Neuronal stem cell (in vitro differentiated cells): Measurements from ENCODE around the gene CACNA1I.

Experiments
- DNase-seq: peaks from one replicate; pipeline ENCODE4 v3.0.0-alpha.2; 2013; ENCODE audit warnings: low spot score
- H2AFZ ChIP-seq: one replicate; pipeline ENCODE4 v1.6.1; 2013; ENCODE audit warnings: mild to moderate bottlenecking, low read length, inconsistent platforms
- H2AK5ac ChIP-seq: 2 replicates; pipeline ENCODE4 v1.6.1; 2013; ENCODE audit warnings: low read depth, mild to moderate bottlenecking, inconsistent platforms, low read length, moderate library complexity, mixed read lengths
- H2BK120ac ChIP-seq: 2 replicates; pipeline ENCODE4 v1.6.1; 2013; ENCODE audit warnings: low read depth, mild to moderate bottlenecking, inconsistent platforms, low read length, moderate library complexity, mixed read lengths
- H2BK12ac ChIP-seq: one replicate; pipeline ENCODE4 v1.6.1; 2013; ENCODE audit warnings: low read length, inconsistent platforms
- H2BK15ac ChIP-seq: 2 replicates; pipeline ENCODE4 v1.6.1; 2013; ENCODE audit warnings: mild to moderate bottlenecking, low read length, inconsistent platforms, mixed read lengths
- H2BK5ac ChIP-seq: one replicate; pipeline ENCODE4 v1.6.1; 2013; ENCODE audit warnings: inconsistent platforms, mild to moderate bottlenecking, low read length, moderate library complexity
- H3K14ac ChIP-seq: one replicate; pipeline ENCODE4 v1.6.1; 2013; ENCODE audit warnings: low read length, inconsistent platforms
- H3K18ac ChIP-seq: 2 replicates; pipeline ENCODE4 v1.6.1; 2013; ENCODE audit warnings: low read length, inconsistent platforms
- H3K23ac ChIP-seq: 2 replicates; pipeline ENCODE4 v1.6.1; 2013; ENCODE audit warnings: low read depth, mild to moderate bottlenecking, mixed read lengths, low read length, inconsistent platforms; ENCODE audit not compliant: poor library complexity
- H3K27ac ChIP-seq: replicated peaks from 3 replicates; pipeline ENCODE4 v1.5.1; 2013; ENCODE audit warnings: low read length, inconsistent platforms
- H3K27me3 ChIP-seq, 3 experiments: 2 replicates each; pipeline ENCODE4 v1.6.1; 2013; ENCODE audit warnings: low read length in 3 of 3, mild to moderate bottlenecking in 2 of 3, inconsistent platforms in 1 of 3, low read depth in 1 of 3, mixed read lengths in 1 of 3, moderate library complexity in 1 of 3; ENCODE audit not compliant: control insufficient read depth in 3 of 3, insufficient read depth in 3 of 3
- H3K36me3 ChIP-seq, 2 donors: replicated peaks in 1 of 2; 2 replicates each; pipeline ENCODE4 v1.6.1; 2013; ENCODE audit warnings: low read length in 2 of 2; ENCODE audit not compliant: control insufficient read depth in 2 of 2, insufficient read depth in 2 of 2
- H3K4ac ChIP-seq: 2 replicates; pipeline ENCODE4 v1.6.1; 2013; ENCODE audit warnings: inconsistent platforms, mild to moderate bottlenecking, low read length, moderate library complexity
- H3K4me1 ChIP-seq, 2 donors: 1 replicate in 1 of 2; 2 replicates in 1 of 2; pipeline ENCODE4 v1.6.1; 2013; ENCODE audit warnings: low read length in 2 of 2, low read depth in 1 of 2; ENCODE audit not compliant: control insufficient read depth in 2 of 2, insufficient read depth in 1 of 2
- H3K4me2 ChIP-seq: one replicate; pipeline ENCODE4 v1.6.1; 2013; ENCODE audit warnings: mild to moderate bottlenecking, low read length, inconsistent platforms; ENCODE audit not compliant: insufficient read depth, poor library complexity, severe bottlenecking
- H3K4me3 ChIP-seq, 2 donors: 2 replicates each; pipeline ENCODE4 v1.5.1; 2013; ENCODE audit warnings: low read length in 2 of 2, mild to moderate bottlenecking in 2 of 2, inconsistent platforms in 1 of 2, moderate library complexity in 1 of 2
- H3K79me1 ChIP-seq: one replicate; pipeline ENCODE4 v1.6.1; 2013; ENCODE audit warnings: low read depth, mild to moderate bottlenecking, inconsistent platforms, low read length, moderate library complexity
- H3K9ac ChIP-seq: one replicate; pipeline ENCODE4 v1.6.1; 2013; ENCODE audit warnings: mild to moderate bottlenecking, low read depth, low read length, inconsistent platforms; ENCODE audit not compliant: poor library complexity
- H3K9me3 ChIP-seq, 2 donors: replicated peaks in 1 of 2; 2 replicates each; pipeline versions ENCODE3 to v1.6.1; 2013; ENCODE audit warnings: low read length in 2 of 2, mild to moderate bottlenecking in 2 of 2, inconsistent platforms in 1 of 2, low read depth in 1 of 2, mixed read lengths in 1 of 2, moderate library complexity in 1 of 2; ENCODE audit not compliant: control insufficient read depth in 2 of 2, insufficient read depth in 1 of 2
- H4K8ac ChIP-seq: one replicate; pipeline ENCODE4 v1.6.1; 2013; ENCODE audit warnings: low read depth, mild to moderate bottlenecking, inconsistent platforms, low read length, moderate library complexity
- H4K91ac ChIP-seq: one replicate; pipeline ENCODE4 v1.6.1; 2013; ENCODE audit warnings: low read length, low read depth, mild to moderate bottlenecking, inconsistent platforms; ENCODE audit not compliant: poor library complexity
- WGBS, 2 donors: extraction: QIAGEN DNeasy Blood & Tissue Kit; methylation state at CpG; one replicate each; pipeline ENCODE4 v1.1.7; 2013; ENCODE audit warnings: missing lambda C conversion rate in 2 of 2, mixed read lengths in 1 of 2; ENCODE audit not compliant: insufficient read length in 2 of 2, insufficient replicate concordance in 1 of 2; ENCODE audit errors: extremely low coverage in 2 of 2; 5-methylcytosine and 5-hydroxymethylcytosine counted together

Gene CACNA1I

DNA sequence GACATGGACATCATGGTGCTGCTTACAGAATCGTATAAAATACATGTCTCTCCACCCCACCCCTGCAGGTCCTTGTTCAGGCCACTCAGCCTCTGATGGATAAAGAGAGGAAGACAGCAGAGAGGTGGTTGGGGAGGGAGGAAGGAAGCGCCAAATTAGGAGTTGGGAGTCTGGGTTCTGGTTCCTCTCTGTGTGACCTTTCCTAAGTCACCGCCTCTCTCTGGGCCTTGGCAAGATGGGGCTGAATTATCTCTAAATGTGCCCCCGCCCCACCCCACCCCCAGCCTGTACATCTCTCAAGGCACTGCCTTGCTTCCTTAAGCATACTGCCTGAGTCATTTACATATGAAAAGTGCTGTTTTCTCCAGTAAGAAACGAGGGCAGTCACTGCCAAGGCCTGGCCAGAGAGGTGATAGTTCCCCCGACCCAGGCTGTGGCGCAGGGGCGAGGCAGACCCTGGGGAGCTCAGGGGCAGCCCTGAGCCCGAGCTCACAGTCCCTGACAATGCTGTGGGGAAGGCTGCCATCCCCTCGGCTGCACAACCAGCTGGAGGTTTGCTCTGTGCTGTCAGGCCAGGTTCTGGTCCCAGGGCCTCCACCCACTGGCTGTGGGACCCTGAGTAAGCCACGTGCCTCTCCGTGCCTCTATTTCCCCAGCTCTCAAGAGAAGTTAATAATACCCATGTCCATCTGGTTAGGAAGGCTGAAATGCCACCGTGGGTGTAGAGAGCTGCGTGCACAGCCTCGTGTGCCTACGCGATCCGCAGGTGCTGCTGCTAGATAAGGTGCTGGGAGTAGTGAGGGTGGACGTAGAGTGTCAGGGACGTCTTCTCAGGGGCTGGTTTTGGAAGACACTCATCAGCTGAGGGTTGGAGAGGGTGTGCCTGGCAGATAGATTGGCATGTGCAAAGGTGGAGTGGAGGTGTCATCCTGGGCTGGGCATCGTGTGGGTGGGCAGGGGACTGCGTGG lies 55.3 kb downstream of the CACNA1I start:
- no peak for DNase-seq
- Histone ChIP-seq H3K27me3 (peaks cover 0 to 43% (median 12%) of the 10 kb centered on the region in 3 experiments), H2BK15ac (no peak overlapping the region), H2AFZ (no peak overlapping the region), H3K9me3 (peaks cover 0 to 3% of the 10 kb centered on the region in 2 donors), H3K9ac (no peak overlapping the region), H4K8ac (no peak overlapping the region), H3K4me3 (peak overlapping the region in 1 of 2 donors; percentile 57), H3K23ac (peak overlapping the region; percentile 8), H2AK5ac (peak overlapping the region; percentile 68), H3K4ac (no peak overlapping the region), H2BK5ac (no peak overlapping the region), H3K14ac (peak overlapping the region; percentile 25), H3K18ac (peak overlapping the region; percentile 20), H3K4me2 (no peak overlapping the region), H2BK120ac (no peak overlapping the region), H2BK12ac (no peak overlapping the region), H3K4me1 (peaks cover 0 to 14% of the 10 kb centered on the region in 2 donors), H3K27ac (no peak overlapping the region), H3K79me1 (no peaks in the 10 kb centered on the region), H4K91ac (no peak overlapping the region), H3K36me3 (no peaks in the 10 kb centered on the region)
- WGBS, 2 donors: no CpG with 5 or more reads among the region's 22 CpGs

DNA sequence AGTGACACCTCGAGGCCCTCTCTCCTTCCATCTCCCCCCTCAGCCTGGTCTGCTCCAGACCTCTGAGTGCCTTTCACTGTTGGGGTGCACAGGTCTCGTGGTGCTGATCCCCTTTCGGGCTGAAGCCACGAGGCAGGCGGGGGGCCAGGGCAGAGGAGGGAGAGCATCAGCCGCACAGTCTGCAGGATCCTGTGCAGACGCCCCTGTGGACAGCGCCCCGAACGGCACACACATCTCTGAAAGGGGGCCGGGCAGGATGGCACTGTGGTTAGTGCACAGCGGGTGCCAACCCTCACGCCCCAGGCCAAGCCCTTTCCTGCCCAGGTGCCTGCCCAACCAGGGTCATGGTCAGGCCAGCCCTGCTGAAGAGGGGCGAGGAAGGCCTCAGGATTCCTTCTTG lies 56.7 kb downstream of the CACNA1I start:
- Histone ChIP-seq H3K4me1 (peaks cover 0 to 23% of the 10 kb centered on the region in 2 donors), H4K8ac (no peak overlapping the region), H3K18ac (peak overlapping the region; percentile 69), H3K9ac (peak overlapping the region; percentile 66), H3K4me2 (no peak overlapping the region), H3K79me1 (no peaks in the 10 kb centered on the region), H2BK5ac (no peak overlapping the region), H3K36me3 (no peaks in the 10 kb centered on the region), H3K4me3 (no peak overlapping the region), H3K23ac (no peak overlapping the region), H2BK120ac (no peak overlapping the region), H3K9me3 (peaks cover 0 to 5% of the 10 kb centered on the region in 2 donors), H3K4ac (no peak overlapping the region), H3K27me3 (peaks cover 0 to 51% (median 12%) of the 10 kb centered on the region in 3 experiments), H2BK12ac (no peak overlapping the region), H4K91ac (no peak overlapping the region), H3K27ac (no peak overlapping the region), H3K14ac (no peak overlapping the region), H2BK15ac (peak overlapping the region; percentile 77), H2AFZ (no peak overlapping the region), H2AK5ac (peak overlapping the region; percentile 71)
- no CpG with 5 or more reads among the region's 14 CpGs for WGBS, 2 donors
- no peak for DNase-seq

DNA sequence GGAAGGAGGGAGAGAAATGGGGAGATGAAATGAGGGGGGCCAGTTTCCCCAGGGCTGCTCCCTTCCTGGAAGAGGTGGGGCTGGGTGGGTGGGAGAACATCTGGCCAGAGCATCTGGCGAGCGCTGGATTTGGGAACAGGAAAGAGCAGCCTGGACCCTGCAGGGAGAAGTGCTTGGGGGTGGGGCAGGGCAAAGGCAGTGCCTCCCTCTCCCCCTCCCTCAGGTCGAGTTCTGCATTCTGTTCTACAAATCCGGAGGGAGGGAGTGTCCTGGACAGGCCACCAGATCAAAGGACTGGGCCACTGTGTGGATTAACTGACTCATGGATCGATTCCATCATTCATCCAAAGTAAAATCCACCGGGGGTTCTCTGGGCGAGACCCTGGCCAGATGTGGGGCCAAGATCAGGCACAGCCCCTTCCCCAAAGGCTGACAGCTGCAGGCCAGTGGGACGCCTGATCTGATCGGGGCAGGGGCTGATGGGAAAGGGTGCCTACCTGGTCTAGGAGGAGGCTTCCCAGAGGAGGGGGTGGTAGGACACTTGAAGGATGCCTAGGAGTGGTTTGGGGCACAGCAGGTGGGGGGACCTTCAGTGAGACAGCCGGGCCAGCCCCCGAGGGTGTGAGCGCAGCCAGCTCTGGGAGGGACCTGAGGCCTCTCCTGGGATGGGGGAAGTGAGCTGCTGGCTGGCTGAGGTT lies 57.5 kb downstream of the CACNA1I start:
- Histone ChIP-seq H3K14ac (peak overlapping the region; percentile 39), H2BK12ac (peak overlapping the region; percentile 46), H2BK15ac (peak overlapping the region; percentile 95), H2AK5ac (peak overlapping the region; percentile 90), H3K4me2 (no peak overlapping the region), H4K8ac (no peak overlapping the region), H2BK120ac (no peak overlapping the region), H3K79me1 (no peaks in the 10 kb centered on the region), H3K4ac (no peak overlapping the region), H3K18ac (peak overlapping the region; percentile 19), H2AFZ (no peak overlapping the region), H3K27me3 (peaks cover 0 to 51% (median 12%) of the 10 kb centered on the region in 3 experiments), H3K4me3 (no peak overlapping the region), H4K91ac (no peak overlapping the region), H3K36me3 (no peaks in the 10 kb centered on the region), H3K9ac (no peak overlapping the region), H3K27ac (no peak overlapping the region), H2BK5ac (peak overlapping the region; percentile 44), H3K9me3 (peaks cover 0 to 5% of the 10 kb centered on the region in 2 donors), H3K4me1 (peaks cover 0 to 25% of the 10 kb centered on the region in 2 donors), H3K23ac (peak overlapping the region; percentile 10)
- WGBS, 2 donors: no CpG with 5 or more reads among the region's 12 CpGs
- DNase-seq: no peak
